IPS-15b (cell line): ENCODE results near the gene ZNF71.

Source experiments
- H3K27me3 ChIP-seq: one replicate; pipeline ENCODE4 v1.6.1; 2013; ENCODE audit warnings: low read length; ENCODE audit not compliant: control insufficient read depth, insufficient read depth
- H3K36me3 ChIP-seq: one replicate; pipeline ENCODE4 v1.6.1; 2013; ENCODE audit warnings: low read length; ENCODE audit not compliant: control insufficient read depth, insufficient read depth
- H3K4me1 ChIP-seq: one replicate; pipeline ENCODE4 v1.6.1; 2013; ENCODE audit warnings: mild to moderate bottlenecking, low read length; ENCODE audit not compliant: control insufficient read depth, insufficient read depth
- H3K4me3 ChIP-seq: one replicate; pipeline ENCODE4 v1.5.1; 2013; ENCODE audit warnings: low read depth, low read length
- H3K9ac ChIP-seq: one replicate; pipeline ENCODE4 v1.6.1; 2013; ENCODE audit warnings: low read depth, mild to moderate bottlenecking, low read length
- H3K9me3 ChIP-seq: one replicate; pipeline ENCODE4 v1.6.1; 2013; ENCODE audit warnings: mild to moderate bottlenecking, low read length; ENCODE audit not compliant: control insufficient read depth, insufficient read depth

ZNF71 gene

GRCh38 chr19:56596676-56597075 is 1.6 kb downstream of the ZNF71 start:
- no peak overlapping the region for H3K9ac ChIP-seq
- no peaks in the 10 kb centered on the region for H3K36me3 ChIP-seq
- H3K4me3 ChIP-seq = no peak overlapping the region
- H3K27me3 ChIP-seq = no peaks in the 10 kb centered on the region
- no peaks in the 10 kb centered on the region for H3K9me3 ChIP-seq
- H3K4me1 ChIP-seq = no peaks in the 10 kb centered on the region

GRCh38 chr19:56597696-56598095 is 2.6 kb downstream of the ZNF71 start:
- no peaks in the 10 kb centered on the region for H3K27me3 ChIP-seq
- H3K9me3 ChIP-seq = no peaks in the 10 kb centered on the region
- H3K4me3 ChIP-seq = no peak overlapping the region
- no peaks in the 10 kb centered on the region for H3K4me1 ChIP-seq
- H3K36me3 ChIP-seq = no peaks in the 10 kb centered on the region
- H3K9ac ChIP-seq = no peak overlapping the region

GRCh38 chr19:56601375-56601774 is 6.3 kb downstream of the ZNF71 start:
- Histone ChIP-seq H3K9me3 (no peaks in the 10 kb centered on the region), H3K4me3 (no peak overlapping the region), H3K36me3 (no peaks in the 10 kb centered on the region)

GRCh38 chr19:56603829-56604228 is 8.7 kb downstream of the ZNF71 start:
- H3K4me3 ChIP-seq = no peak overlapping the region
- no peak overlapping the region for H3K9ac ChIP-seq
- H3K36me3 ChIP-seq = no peaks in the 10 kb centered on the region
- H3K27me3 ChIP-seq = no peaks in the 10 kb centered on the region
- peaks cover 2% of the 10 kb centered on the region for H3K9me3 ChIP-seq
- no peaks in the 10 kb centered on the region for H3K4me1 ChIP-seq

More at GRCh38 chr19:56601375-56601774, 6.3 kb downstream of the ZNF71 start:
- Histone ChIP-seq H3K9ac (no peak overlapping the region), H3K27me3 (no peaks in the 10 kb centered on the region), H3K4me1 (no peaks in the 10 kb centered on the region)

GRCh38 chr19:56608274-56608964 is 13.3 kb downstream of the ZNF71 start:
- Histone ChIP-seq H3K9me3 (peaks cover 8% of the 10 kb centered on the region), H3K4me3 (no peak overlapping the region), H3K27me3 (no peaks in the 10 kb centered on the region), H3K4me1 (no peaks in the 10 kb centered on the region), H3K36me3 (no peaks in the 10 kb centered on the region), H3K9ac (no peak overlapping the region)

- peaks cover 12% of the 10 kb centered on the region for H3K9me3 ChIP-seq
- H3K36me3 ChIP-seq = no peaks in the 10 kb centered on the region
- H3K4me1 ChIP-seq = no peaks in the 10 kb centered on the region
- no peak overlapping the region for H3K9ac ChIP-seq
- H3K4me3 ChIP-seq = no peak overlapping the region
- H3K27me3 ChIP-seq = no peaks in the 10 kb centered on the region
Observed at GRCh38 chr19:56611288-56611687, 16.2 kb downstream of the ZNF71 start.

GRCh38 chr19:56612737-56613136 is 17.6 kb downstream of the ZNF71 start:
- no peak overlapping the region for H3K4me3 ChIP-seq
- H3K9ac ChIP-seq = no peak overlapping the region
- peaks cover 16% of the 10 kb centered on the region for H3K9me3 ChIP-seq
- H3K4me1 ChIP-seq = no peaks in the 10 kb centered on the region
- H3K27me3 ChIP-seq = no peaks in the 10 kb centered on the region
- H3K36me3 ChIP-seq = no peaks in the 10 kb centered on the region

- Histone ChIP-seq H3K27me3 (no peaks in the 10 kb centered on the region), H3K4me3 (no peak overlapping the region), H3K9me3 (peaks cover 18% of the 10 kb centered on the region), H3K4me1 (no peaks in the 10 kb centered on the region), H3K9ac (no peak overlapping the region), H3K36me3 (peaks cover 3% of the 10 kb centered on the region)
Observed at GRCh38 chr19:56613639-56614038, 18.5 kb downstream of the ZNF71 start.

GRCh38 chr19:56617531-56617930 is 22.4 kb downstream of the ZNF71 start:
- Histone ChIP-seq H3K36me3 (peaks cover 14% of the 10 kb centered on the region), H3K9ac (no peak overlapping the region), H3K27me3 (no peaks in the 10 kb centered on the region), H3K4me1 (no peaks in the 10 kb centered on the region), H3K9me3 (peaks cover 14% of the 10 kb centered on the region), H3K4me3 (no peak overlapping the region)

- no peak overlapping the region for H3K4me3 ChIP-seq
- H3K9me3 ChIP-seq = peaks cover 12% of the 10 kb centered on the region
- no peaks in the 10 kb centered on the region for H3K27me3 ChIP-seq
- peaks cover 20% of the 10 kb centered on the region for H3K36me3 ChIP-seq
- no peak overlapping the region for H3K9ac ChIP-seq
- H3K4me1 ChIP-seq = no peaks in the 10 kb centered on the region
Observed at GRCh38 chr19:56619121-56619520, 24.0 kb downstream of the ZNF71 start.

- Histone ChIP-seq H3K27me3 (no peaks in the 10 kb centered on the region), H3K9me3 (peaks cover 17% of the 10 kb centered on the region), H3K4me1 (no peaks in the 10 kb centered on the region), H3K9ac (no peak overlapping the region), H3K36me3 (peaks cover 20% of the 10 kb centered on the region), H3K4me3 (no peak overlapping the region)
Observed at GRCh38 chr19:56622374-56622773, 27.3 kb downstream of the ZNF71 start.

- Histone ChIP-seq H3K27me3 (no peaks in the 10 kb centered on the region), H3K36me3 (peaks cover 20% of the 10 kb centered on the region), H3K9ac (no peak overlapping the region), H3K9me3 (peaks cover 13% of the 10 kb centered on the region), H3K4me1 (no peaks in the 10 kb centered on the region), H3K4me3 (no peak overlapping the region)
Observed at GRCh38 chr19:56623006-56623405, 27.9 kb downstream of the ZNF71 start.
